ENCODE results near the gene MANSC4. TPM values are rescaled to one million over a fixed set of nuclear protein-coding genes. Genes with fewer than 3 reads are reported as not detected.

The MANSC4 gene
- not detected for total RNA-seq
- long read RNA-seq = 0 reads

DNA sequence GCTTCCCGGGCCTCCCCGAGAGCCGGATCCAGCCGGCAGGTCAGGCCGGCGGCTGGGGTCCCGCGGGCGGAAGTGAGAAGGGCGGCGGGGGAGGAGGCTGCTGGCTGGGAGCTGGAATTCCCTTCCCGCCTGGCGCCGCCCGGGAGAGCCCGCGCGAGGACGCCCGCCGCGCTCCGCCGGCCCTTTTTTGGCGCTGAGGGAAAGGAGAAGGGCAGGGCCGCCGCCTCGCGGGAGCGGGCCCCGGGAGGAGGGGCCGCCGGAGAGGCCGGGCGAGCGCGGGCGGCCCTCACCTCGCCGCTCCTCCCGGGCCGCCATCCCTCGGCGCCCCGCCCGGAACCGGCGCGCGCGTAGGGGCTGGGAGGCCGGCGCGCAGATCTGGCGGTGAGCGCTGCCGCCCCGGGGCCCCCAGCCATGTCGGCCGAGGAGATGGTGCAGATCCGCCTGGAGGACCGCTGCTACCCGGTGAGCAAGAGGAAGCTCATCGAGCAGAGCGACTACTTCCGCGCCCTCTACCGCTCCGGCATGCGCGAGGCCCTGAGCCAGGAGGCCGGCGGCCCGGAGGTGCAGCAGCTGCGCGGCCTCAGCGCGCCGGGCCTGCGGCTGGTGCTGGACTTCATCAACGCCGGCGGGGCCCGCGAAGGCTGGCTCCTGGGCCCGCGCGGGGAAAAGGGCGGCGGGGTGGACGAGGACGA, at the start of gene MANSC4, which contains the start of gene KLHL42:
Gene MANSC4, minus strand, starts transcription at position 317 of the 692 bp plus-strand sequence. CDS start 8,960 bp downstream, outside the sequence.
Gene KLHL42, plus strand, starts transcription at position 314 of the 692 bp plus-strand sequence. Its CDS starts 98 bp downstream, at position 412.
- ATAC-seq (peak; percentile 93 to 96), DNase-seq (peak; percentile 83)
- no peak for TF ChIP-seq CTCF (IDR thresholded peaks at IDR 0.05)
- intact Hi-C loops (cut with DNase I) = no loop called here
- Histone ChIP-seq H3K4me1 (peaks cover 22% of the 10 kb centered on the region), H3K27me3 (ENCODE audit: low read depth) (no peaks in the 10 kb centered on the region), H3K36me3 (peaks cover 4% of the 10 kb centered on the region), H3K9me3 (no peaks in the 10 kb centered on the region), H3K4me3 (peak within 1 kb of the TSS; percentile 91), H3K27ac (peak within 1 kb of the TSS; percentile 84)

DNA sequence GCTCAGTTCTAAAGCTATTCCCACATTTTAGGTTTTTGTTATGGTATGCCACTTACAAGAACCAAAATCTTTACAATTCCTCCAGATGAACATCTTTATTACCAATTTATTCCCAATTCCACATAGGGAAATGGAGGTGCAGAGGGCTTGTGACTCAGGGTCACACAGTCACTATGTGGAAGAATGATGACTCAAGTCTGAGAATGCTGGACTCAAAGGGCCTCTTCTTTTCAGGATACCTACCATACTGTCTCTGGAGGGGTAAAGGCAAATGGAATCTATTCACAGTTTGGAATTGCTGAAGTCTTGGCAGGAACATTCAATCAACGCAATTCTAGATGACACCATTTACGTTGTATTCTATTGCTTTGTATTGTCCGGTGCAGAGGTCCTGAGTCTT, 48.2 kb upstream of the MANSC4 start:
- no peak for ATAC-seq
- Histone ChIP-seq H3K4me3 (no peak overlapping the region), H3K9me3 (no peaks in the 10 kb centered on the region), H3K4me1 (no peaks in the 10 kb centered on the region), H3K27ac (no peak overlapping the region), H3K27me3 (ENCODE audit: low read depth) (no peaks in the 10 kb centered on the region), H3K36me3 (no peaks in the 10 kb centered on the region)
- TF ChIP-seq CTCF (IDR thresholded peaks at IDR 0.05) = no peak
- intact Hi-C loops (cut with DNase I) = no loop called here
- no peak for DNase-seq

DNA sequence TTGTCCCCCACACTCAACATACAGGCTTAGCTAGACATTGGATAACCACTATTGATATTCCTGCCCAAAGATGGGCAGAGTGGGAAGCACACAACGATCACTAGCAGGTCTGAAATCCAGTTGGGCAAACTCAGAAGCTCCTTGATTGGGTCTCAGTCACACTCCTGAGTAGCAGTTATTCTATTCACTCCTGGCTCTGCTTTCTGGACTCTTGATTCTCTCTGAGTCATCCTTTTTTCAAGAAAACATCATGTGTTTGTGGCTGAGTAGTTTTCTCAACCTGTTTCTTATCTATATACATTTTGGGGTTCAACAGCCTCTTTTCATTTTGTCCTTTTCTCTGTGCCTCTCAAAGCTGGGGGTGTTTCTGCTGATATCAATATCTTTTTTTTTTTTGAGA, 46.0 kb upstream of the MANSC4 start:
- intact Hi-C loops (cut with DNase I) = no loop called here
- ATAC-seq = no peak
- Histone ChIP-seq H3K9me3 (no peaks in the 10 kb centered on the region), H3K27ac (no peak overlapping the region), H3K27me3 (ENCODE audit: low read depth) (peaks cover 5% of the 10 kb centered on the region), H3K4me1 (peaks cover 4% of the 10 kb centered on the region), H3K36me3 (no peaks in the 10 kb centered on the region), H3K4me3 (no peak overlapping the region)
- DNase-seq = no peak
- no peak for TF ChIP-seq CTCF (IDR thresholded peaks at IDR 0.05)

- Histone ChIP-seq H3K9me3 (no peaks in the 10 kb centered on the region), H3K4me1 (peaks cover 5% of the 10 kb centered on the region), H3K36me3 (no peaks in the 10 kb centered on the region), H3K27ac (no peak overlapping the region), H3K27me3 (ENCODE audit: low read depth) (peaks cover 5% of the 10 kb centered on the region), H3K4me3 (no peak overlapping the region)
- TF ChIP-seq CTCF (IDR thresholded peaks at IDR 0.05) = no peak
- DNase-seq = no peak
- intact Hi-C loops (cut with DNase I) = no loop called here
- ATAC-seq = no peak
Observed at GRCh38 chr12:27824126-27824842, 44.2 kb upstream of the MANSC4 start.

GRCh38 chr12:27823038-27823437, 43.0 kb upstream of the MANSC4 start:
- H3K27me3 ChIP-seq (ENCODE audit: low read depth) = peaks cover 5% of the 10 kb centered on the region
- H3K27ac ChIP-seq = no peak overlapping the region
- H3K4me1 ChIP-seq = peaks cover 5% of the 10 kb centered on the region
- TF ChIP-seq CTCF (IDR thresholded peaks at IDR 0.05) = no peak
- DNase-seq (no peak), ATAC-seq (no peak)
- no peak overlapping the region for H3K4me3 ChIP-seq
- no peaks in the 10 kb centered on the region for H3K9me3 ChIP-seq
- no peaks in the 10 kb centered on the region for H3K36me3 ChIP-seq
- intact Hi-C loops (cut with DNase I) = no loop called here
